Glomerular endothelial cell (primary cell): Measurements from ENCODE around the gene ARID3A. TPM values are rescaled to one million over a fixed set of nuclear protein-coding genes. Genes with fewer than 3 reads are reported as not detected.

Experiments used
- DNase-seq: peaks from one replicate; pipeline ENCODE4 v3.0.0-alpha.2; 2011; ENCODE audit warnings: low read depth, low spot score; ENCODE audit errors: extremely low read depth
- total RNA-seq: library from RNA; depleted of rRNA; stranded (reverse); fragments of >200 nt; gene quantifications from 2 replicates; pipeline ENCODE4 v1.2.3, GENCODE V29; 2015

Gene ARID3A
- total RNA-seq, 1 donor from 2014 or later = 14.7 TPM

DNA sequence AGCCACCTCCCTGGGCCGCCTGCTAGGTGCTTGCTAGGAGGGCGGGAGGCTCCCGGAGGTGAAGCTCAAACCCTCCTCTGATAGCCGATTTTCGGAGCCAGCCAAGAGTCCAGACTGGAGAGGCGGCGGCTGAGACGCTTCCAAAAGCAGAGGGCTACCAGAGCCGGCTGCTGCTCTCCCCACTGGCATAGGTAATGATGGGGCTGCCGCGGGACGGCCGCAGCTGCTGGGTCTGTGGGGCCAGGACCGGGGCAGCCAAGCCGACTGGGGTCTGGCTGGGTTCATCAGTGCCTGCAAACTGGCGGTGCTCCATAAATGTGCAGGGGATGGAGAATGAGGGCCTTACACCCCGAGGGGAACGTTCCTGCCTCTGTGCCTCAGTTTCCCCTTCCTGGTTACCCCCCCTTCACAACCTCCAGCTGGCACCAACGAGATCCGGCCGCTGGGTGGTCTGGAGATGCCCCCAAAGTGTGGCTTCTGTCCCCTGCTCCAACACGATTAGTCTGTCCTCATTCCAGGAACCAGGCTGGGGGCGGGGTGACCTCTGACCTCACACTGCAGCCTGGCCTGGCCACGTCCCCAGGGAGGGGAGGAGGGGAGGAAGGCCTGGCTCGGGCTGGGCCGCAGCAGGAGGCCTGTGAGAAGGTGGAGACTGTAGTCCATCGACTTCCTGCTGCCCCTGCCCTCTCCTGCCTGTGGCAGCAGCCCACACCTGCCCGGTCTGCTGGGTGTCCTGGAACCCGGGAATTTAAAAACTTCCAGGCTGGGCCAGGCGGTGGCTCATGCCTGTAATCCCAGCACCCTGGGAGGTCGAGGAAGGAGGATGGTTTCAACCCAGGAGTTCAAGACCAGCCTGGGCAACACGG is 54.5 kb downstream of the ARID3A start:
- no peak for DNase-seq

DNA sequence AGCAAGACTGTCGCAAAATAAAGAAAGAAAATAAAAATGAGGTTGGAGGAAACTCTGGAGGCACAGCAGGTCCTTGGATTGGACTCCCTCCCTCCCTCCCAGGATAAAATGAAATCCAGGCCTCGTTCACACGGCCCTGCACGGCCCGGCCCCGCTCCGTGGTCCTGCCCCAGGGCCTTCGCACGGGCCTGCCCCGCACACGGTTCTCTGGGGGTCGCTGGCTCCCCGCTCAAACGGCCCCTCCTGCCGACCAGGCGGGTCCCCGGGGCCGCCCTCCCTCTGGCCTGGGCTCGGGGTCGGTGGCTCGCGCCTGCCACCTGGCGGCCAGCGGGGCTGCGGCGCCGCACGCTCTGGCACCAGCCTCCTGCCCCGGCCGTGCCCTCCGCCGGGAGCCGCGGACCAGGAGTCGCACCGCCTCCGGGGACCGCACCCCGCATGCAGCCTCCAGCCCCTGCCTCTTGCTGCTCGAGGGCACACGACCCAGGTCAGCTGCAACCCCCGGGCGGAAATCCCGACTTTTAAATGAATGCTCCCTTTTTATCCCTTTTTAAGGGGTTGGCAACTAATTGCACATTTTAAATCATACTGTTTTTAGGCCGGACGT is 56.8 kb downstream of the ARID3A start:
- no peak for DNase-seq

- DNase-seq = no peak
These were observed 58.5 kb downstream of the ARID3A start, which contains the start of gene WDR18 for GRCh38 chr19:984165-984967. WDR18 (plus strand) TSS chr19:984345; CDS start chr19:984354, 9 bp downstream.

DNA sequence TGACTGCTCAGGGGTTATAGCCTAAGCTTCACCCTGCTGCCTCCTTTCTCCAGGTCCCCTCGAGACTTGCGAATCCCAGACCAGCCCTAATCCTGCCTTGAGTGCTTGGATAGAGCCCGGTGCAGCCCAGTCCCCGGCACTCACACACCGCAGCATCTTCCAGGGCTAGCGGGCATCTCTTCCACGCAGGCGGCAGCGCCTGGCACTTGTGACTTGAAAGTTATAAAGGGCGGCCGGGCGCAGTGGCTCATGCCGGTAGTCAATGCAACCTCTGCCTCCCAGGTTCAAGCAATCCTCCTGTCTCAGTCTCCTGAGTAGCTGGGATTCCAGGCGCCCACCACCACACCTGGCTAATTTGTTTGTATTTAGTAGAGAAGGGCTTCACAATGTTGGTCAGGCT is 60.2 kb downstream of the ARID3A start:
- no peak for DNase-seq

DNA sequence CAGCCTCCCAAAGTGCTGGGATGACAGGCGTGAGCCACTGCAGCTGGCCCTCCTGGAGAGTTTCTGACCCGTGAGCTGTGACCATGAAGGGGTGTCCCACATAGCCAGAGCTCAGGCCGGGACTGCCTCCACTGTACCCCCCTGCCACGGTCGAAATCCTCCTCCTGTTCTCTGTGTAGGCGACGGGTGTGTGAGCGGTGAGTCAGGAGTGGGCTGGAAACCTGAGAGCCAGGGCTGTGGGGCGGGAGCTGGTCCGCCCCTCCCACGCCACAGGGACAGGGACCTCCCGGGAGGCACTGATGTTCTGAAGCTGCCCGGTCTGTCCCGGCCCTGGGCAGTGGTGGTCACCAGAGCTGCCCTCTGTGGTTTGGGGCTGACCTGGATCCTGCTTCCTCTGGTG is 62.2 kb downstream of the ARID3A start:
- DNase-seq = no peak

DNA sequence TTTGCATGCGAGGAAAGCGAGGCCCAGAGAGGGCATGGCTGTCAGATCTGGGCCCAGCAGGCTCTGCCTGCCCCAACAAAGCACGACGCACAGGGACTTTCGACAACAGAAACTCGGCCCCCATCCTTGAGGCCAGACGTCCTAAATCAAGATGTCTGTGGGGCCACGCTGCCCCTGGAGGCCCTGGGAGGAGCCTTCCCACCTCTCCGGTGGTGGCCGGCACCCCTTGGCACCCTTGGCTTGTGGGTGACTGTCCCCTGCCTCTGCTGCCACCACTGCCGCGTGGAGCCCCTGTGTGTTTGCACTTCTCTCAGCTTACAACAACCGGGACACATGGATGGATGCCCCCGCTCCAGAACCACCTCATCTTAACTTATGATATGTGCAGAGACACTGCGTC is 62.7 kb downstream of the ARID3A start:
- DNase-seq = no peak

- no peak for DNase-seq
These were observed 63.7 kb downstream of the ARID3A start for GRCh38 chr19:989381-990081.

GRCh38 chr19:990119-990571 is 64.3 kb downstream of the ARID3A start:
- no peak for DNase-seq

GRCh38 chr19:990746-991145 is 64.9 kb downstream of the ARID3A start:
- DNase-seq = no peak

GRCh38 chr19:991174-991931 is 65.5 kb downstream of the ARID3A start:
- no peak for DNase-seq

DNA sequence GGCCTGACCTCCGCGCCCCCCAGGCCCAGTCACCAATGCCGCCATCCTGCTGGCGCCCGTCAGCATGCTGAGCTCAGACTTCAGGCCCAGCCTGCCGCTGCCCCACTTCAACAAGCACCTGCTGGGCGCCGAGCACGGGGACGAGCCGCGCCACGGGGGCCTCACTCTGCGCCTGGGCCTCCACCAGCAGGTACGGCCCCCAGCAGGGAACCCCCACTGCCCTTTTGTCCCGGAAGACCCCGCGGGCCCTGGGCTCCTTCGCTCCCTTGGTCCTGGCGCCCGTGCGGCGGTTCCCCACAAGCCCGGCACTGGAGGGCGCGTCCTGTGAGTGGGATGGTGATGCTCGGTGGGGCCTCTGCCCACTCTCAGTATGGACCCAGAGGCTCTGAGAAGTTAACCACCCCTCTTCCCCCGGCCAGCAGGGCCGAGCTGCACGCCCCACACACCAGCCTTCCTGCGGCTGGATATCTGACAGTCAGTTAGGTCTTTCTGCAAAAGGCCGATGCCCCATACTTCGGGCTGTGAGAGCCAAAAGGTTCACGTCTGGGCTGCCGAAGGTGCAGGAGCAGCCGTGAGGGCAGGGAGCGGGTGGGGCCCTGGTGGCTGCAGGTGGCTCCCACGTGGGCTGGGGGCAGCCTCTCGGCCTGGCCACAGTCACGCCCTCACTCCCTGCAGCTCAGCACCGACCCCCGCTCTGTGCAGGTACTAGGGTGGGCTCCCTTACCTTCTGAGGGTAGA is 66.3 kb downstream of the ARID3A start:
- DNase-seq = no peak

DNA sequence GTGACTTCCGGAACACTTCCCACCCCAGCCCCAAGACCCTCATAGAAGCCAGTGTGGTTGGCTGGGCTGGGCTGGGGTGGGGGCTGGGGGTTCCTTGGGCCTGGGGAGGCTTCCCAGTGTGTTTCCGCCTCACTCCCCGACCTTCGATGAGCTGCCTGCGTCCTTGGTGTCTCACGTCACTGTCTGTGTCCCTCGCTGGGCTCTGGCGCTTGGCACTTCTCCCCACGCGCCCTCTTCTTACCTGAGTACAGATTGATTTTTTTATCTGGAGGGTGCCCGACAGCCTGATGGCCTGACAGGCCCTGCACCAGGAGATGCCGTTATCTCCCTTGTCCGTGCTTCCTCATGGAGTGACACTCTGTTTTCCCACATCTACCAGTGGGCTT is 66.8 kb downstream of the ARID3A start:
- DNase-seq = no peak

DNA sequence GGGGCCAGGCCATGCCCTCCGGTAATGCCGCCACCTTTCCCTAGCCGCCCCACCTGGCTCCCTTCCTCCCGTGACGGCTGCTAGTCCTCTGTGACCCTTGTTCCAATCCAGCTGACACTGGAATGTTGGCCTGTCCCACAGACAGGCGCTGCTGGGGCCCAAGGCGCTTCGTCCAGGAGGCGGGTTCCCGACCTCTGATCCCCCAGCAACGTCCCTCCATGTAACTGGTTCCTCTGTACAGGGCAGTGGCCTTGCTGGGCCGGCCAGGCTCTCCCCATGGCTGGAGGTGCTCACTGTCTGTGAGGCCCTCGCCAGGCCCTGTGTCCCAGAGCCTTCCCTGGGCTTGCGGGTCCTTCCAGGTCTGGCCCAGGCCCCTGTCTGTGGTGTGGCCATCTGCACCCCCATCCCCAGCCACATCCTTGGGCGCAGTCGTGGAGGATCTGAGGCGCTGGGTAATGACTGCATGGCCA is 67.6 kb downstream of the ARID3A start:
- DNase-seq = no peak

- DNase-seq = no peak
These were observed 68.1 kb downstream of the ARID3A start for GRCh38 chr19:993831-994393.

GRCh38 chr19:994516-994915 is 68.7 kb downstream of the ARID3A start:
- no peak for DNase-seq

DNA sequence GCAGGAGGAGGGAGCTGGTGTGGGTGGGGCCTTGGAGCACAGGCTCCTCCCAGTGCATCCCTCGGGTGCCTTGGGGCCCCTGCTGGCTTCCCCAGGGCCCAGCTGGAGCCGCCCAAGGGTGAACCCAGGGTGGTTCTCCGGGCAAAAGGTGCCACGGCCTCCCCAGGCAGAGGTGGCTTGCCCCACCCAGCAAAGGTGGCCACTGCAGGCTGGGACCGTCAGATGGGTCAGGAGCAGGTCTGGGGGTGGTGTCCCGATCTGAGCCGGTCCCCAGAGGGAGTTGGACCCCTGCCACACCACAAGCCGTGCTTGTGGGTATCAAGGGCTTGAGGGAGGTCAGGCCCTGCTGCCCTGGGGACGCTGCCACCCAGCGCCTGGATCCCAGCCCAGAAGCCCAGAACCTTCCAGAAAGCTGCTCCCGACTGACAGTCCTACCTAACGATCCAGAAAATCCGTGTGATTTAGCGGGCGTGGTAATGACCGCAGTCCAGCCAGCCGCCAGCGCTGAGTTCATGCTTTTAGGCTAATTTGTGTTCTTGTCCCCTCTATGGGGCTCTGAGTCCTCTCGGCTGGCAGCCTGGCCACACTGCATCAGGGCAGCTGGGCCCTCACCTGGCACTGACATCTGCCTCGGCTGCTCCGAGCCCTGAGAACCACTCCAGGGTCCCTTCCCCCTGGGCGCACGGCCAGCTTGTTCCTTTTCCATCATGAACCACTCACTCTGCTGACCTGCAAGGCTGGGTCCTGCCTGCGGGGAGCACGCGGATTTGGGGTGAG is 69.4 kb downstream of the ARID3A start:
- no peak for DNase-seq

DNA sequence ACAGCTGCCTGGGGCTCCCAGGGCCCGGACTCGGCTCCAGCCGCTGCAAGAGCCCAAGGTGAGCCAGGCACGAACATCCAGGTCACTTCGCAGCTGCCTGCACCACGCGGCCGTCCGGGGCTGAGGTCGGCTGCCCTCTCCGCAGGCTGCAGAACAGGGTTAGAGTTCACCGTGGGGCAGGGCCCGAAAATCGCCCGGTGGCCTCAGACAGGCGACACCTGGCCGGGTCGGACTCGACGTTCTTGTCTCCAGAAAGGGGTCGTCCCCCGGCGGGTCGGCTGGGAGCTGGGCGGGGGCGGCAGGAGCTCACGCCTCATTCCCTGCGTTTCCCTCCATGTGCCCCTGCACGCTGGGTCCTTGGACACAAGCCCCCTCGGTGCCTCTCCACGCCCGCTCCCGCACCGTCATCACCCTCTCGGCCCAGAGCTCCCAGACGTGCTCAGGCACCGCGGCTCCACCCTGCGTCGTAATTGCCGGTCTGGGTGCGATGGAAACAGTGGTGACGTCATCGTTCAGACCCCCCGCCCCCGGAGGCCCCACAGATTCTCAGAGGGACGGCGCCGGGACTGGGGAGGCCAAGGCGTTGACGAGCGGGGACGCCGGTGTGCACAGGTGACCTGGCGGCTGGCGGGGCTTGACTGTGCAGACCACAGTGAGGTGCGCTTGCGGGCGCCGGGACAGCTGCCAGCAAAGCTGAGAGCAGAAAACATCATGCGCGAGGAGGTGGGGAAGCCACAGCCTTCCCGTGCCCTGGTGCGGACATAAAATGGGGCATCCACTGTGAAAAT is 70.4 kb downstream of the ARID3A start:
- DNase-seq = no peak
